ENCODE measurements around the gene FAM107B. TPM values are rescaled to one million over a fixed set of nuclear protein-coding genes. Genes with fewer than 3 reads are reported as not detected.

FAM107B gene
- total and polyA plus RNA-seq, 2 of the 4 experiments (the other 2 are of a cell fraction) = 26.4 to 27.1 TPM

- H4K91ac ChIP-seq (ENCODE audit: insufficient read depth, low read depth, low read length) = no peak overlapping the region
- H2AK9ac ChIP-seq (replicated peaks; ENCODE audit: low read depth, low read length, poor library complexity) = no peak overlapping the region
- H3K56ac ChIP-seq (ENCODE audit: extremely low read depth, insufficient read depth, low read length) = no peak overlapping the region
- peak overlapping the region; percentile 1; the same call in 1 of the 2 replicates for H2BK20ac ChIP-seq (ENCODE audit: low read depth, low read length)
- H3K4ac ChIP-seq (ENCODE audit: low read depth, low read length) = no peak overlapping the region
- H3K4me1 ChIP-seq (ENCODE audit: control insufficient read depth, insufficient read depth, low read length) = peaks cover 6% of the 10 kb centered on the region
- dilution Hi-C loops (cut with HindIII; ENCODE audit: low sequenced_read_pairs, unreplicated experiment) (no loop called here), intact Hi-C loops (cut with micrococcal nuclease) (no loop called here), in situ Hi-C loops (cut with MboI; ENCODE audit: low sequenced_read_pairs) (no loop called here)
- no peak overlapping the region for H2AK5ac ChIP-seq (ENCODE audit: low read depth, low read length)
- no TSS peak for BruUV-seq (replicated peaks)
- H3K27ac ChIP-seq (ENCODE audit: insufficient read depth, low read length) = no peak overlapping the region
- no peak overlapping the region for H3K4me2 ChIP-seq (ENCODE audit: low read depth, low read length)
- H3K18ac ChIP-seq (ENCODE audit: low read depth, low read length) = peak overlapping the region; percentile 12; the same call in 1 of the 2 replicates
- H2BK120ac ChIP-seq (ENCODE audit: low read depth, low read length) = 0 out of 2 replicates have a peak overlapping the region, but pooled peaks have one; percentile 22
- TF ChIP-seq BHLHE40 (IDR thresholded peaks at IDR 0.05; ENCODE audit: low read depth, low read length) = no peak
- no peak for TF ChIP-seq CHD1 (IDR thresholded peaks at IDR 0.05; ENCODE audit: low read depth, low read length)
- no peak for TF ChIP-seq SMC3 (IDR thresholded peaks at IDR 0.05; ENCODE audit: low read depth, low read length)
- no peak for TF ChIP-seq MAFK (IDR thresholded peaks at IDR 0.05; ENCODE audit: low read depth, low read length)
- no peak for TF ChIP-seq RCOR1 (IDR thresholded peaks at IDR 0.05; ENCODE audit: insufficient replicate concordance, low read length)
- no peak for TF ChIP-seq MAZ (IDR thresholded peaks at IDR 0.05; ENCODE audit: borderline replicate concordance, low read depth, low read length)
- no peak for TF ChIP-seq CTCF (conservative IDR thresholded peaks at IDR 0.05; ENCODE audit: low read depth, low read length)
- no peak for TF ChIP-seq POLR2A (IDR thresholded peaks at IDR 0.05; ENCODE audit: low read depth, low read length)
- no peak for TF ChIP-seq USF2 (IDR thresholded peaks at IDR 0.05; ENCODE audit: low read depth, low read length)
- no peak for TF ChIP-seq RFX5 (IDR thresholded peaks at IDR 0.05; ENCODE audit: low read depth, low read length)
- TF ChIP-seq ELK1 (IDR thresholded peaks at IDR 0.05; ENCODE audit: borderline replicate concordance, low read depth, low read length) = no peak
- no peak for TF ChIP-seq FOS (IDR thresholded peaks at IDR 0.05; ENCODE audit: low read depth, low read length)
- H4K20me1 ChIP-seq (ENCODE audit: insufficient read depth, low read length) = no peaks in the 10 kb centered on the region
- H2AFZ ChIP-seq (replicated peaks; ENCODE audit: low read length, poor library complexity) = no peak overlapping the region
- H3K36me3 ChIP-seq (ENCODE audit: control insufficient read depth, insufficient read depth, low read length) = no peaks in the 10 kb centered on the region
- H4K8ac ChIP-seq (ENCODE audit: low read depth in 2 of 2, low read length in 2 of 2) = no peak overlapping the region
- H3K79me1 ChIP-seq (ENCODE audit: low read depth in 1 of 2, low read length in 2 of 2) = no peaks in the 10 kb centered on the region
- DNase-seq = no peak
- ChIA-PET CTCF (no interaction called here), POLR2A (ENCODE audit: unreplicated experiment) (no interaction called here)
- no CpG with 5 or more reads among the region's 3 CpGs for WGBS, 2 experiments (ENCODE audit: extremely low coverage in 2 of 2, insufficient read length in 1 of 2)
- no peak overlapping the region for H3K23ac ChIP-seq (ENCODE audit: low read depth, low read length)
- no peaks in the 10 kb centered on the region for H3K9me3 ChIP-seq (ENCODE audit: control insufficient read depth, insufficient read depth, low read length)
- H3K9ac ChIP-seq (ENCODE audit: low read depth, low read length) = no peak overlapping the region
- no peaks in the 10 kb centered on the region for H3K9me1 ChIP-seq (ENCODE audit: insufficient read depth, low read length)
- H3K27me3 ChIP-seq (ENCODE audit: control insufficient read depth, insufficient read depth, low read length) = peaks cover 3% of the 10 kb centered on the region; the same call in 1 of the 2 replicates
- H3K14ac ChIP-seq (replicated peaks; ENCODE audit: low read depth, low read length) = no peak overlapping the region
- no peak overlapping the region for H3K4me3 ChIP-seq (ENCODE audit: insufficient read depth, low read depth, low read length)
- no peak overlapping the region for H2BK5ac ChIP-seq (ENCODE audit: low read depth, low read length, poor library complexity, severe bottlenecking)
- 0 out of 2 replicates have a peak overlapping the region, but pooled peaks have one; percentile 4 for H4K5ac ChIP-seq (ENCODE audit: low read depth, low read length)
- H2BK15ac ChIP-seq (ENCODE audit: low read depth, low read length) = no peak overlapping the region
- no peak for ATAC-seq (ENCODE audit: low read depth)
These were observed 306.0 kb downstream of the FAM107B start for GRCh38 chr10:14468726-14469125.

Measured in IMR-90 (cell line).